Neuronal stem cell (in vitro differentiated cells): ENCODE data around the gene SPEM2.

Experiments used
- DNase-seq: peaks from one replicate; pipeline ENCODE4 v3.0.0-alpha.2; 2013; ENCODE audit warnings: low spot score
- H2AFZ ChIP-seq: one replicate; pipeline ENCODE4 v1.6.1; 2013; ENCODE audit warnings: mild to moderate bottlenecking, low read length, inconsistent platforms
- H2AK5ac ChIP-seq: 2 replicates; pipeline ENCODE4 v1.6.1; 2013; ENCODE audit warnings: low read depth, mild to moderate bottlenecking, inconsistent platforms, low read length, moderate library complexity, mixed read lengths
- H2BK120ac ChIP-seq: 2 replicates; pipeline ENCODE4 v1.6.1; 2013; ENCODE audit warnings: low read depth, mild to moderate bottlenecking, inconsistent platforms, low read length, moderate library complexity, mixed read lengths
- H2BK12ac ChIP-seq: one replicate; pipeline ENCODE4 v1.6.1; 2013; ENCODE audit warnings: low read length, inconsistent platforms
- H2BK15ac ChIP-seq: 2 replicates; pipeline ENCODE4 v1.6.1; 2013; ENCODE audit warnings: mild to moderate bottlenecking, low read length, inconsistent platforms, mixed read lengths
- H2BK5ac ChIP-seq: one replicate; pipeline ENCODE4 v1.6.1; 2013; ENCODE audit warnings: inconsistent platforms, mild to moderate bottlenecking, low read length, moderate library complexity
- H3K14ac ChIP-seq: one replicate; pipeline ENCODE4 v1.6.1; 2013; ENCODE audit warnings: low read length, inconsistent platforms
- H3K18ac ChIP-seq: 2 replicates; pipeline ENCODE4 v1.6.1; 2013; ENCODE audit warnings: low read length, inconsistent platforms
- H3K23ac ChIP-seq: 2 replicates; pipeline ENCODE4 v1.6.1; 2013; ENCODE audit warnings: low read depth, mild to moderate bottlenecking, mixed read lengths, low read length, inconsistent platforms; ENCODE audit not compliant: poor library complexity
- H3K27ac ChIP-seq: replicated peaks from 3 replicates; pipeline ENCODE4 v1.5.1; 2013; ENCODE audit warnings: low read length, inconsistent platforms
- H3K27me3 ChIP-seq, 3 experiments: 2 replicates each; pipeline ENCODE4 v1.6.1; 2013; ENCODE audit warnings: low read length in 3 of 3, mild to moderate bottlenecking in 2 of 3, inconsistent platforms in 1 of 3, low read depth in 1 of 3, mixed read lengths in 1 of 3, moderate library complexity in 1 of 3; ENCODE audit not compliant: control insufficient read depth in 3 of 3, insufficient read depth in 3 of 3
- H3K36me3 ChIP-seq, 2 donors: replicated peaks in 1 of 2; 2 replicates each; pipeline ENCODE4 v1.6.1; 2013; ENCODE audit warnings: low read length in 2 of 2; ENCODE audit not compliant: control insufficient read depth in 2 of 2, insufficient read depth in 2 of 2
- H3K4ac ChIP-seq: 2 replicates; pipeline ENCODE4 v1.6.1; 2013; ENCODE audit warnings: inconsistent platforms, mild to moderate bottlenecking, low read length, moderate library complexity
- H3K4me1 ChIP-seq, 2 donors: 1 replicate in 1 of 2; 2 replicates in 1 of 2; pipeline ENCODE4 v1.6.1; 2013; ENCODE audit warnings: low read length in 2 of 2, low read depth in 1 of 2; ENCODE audit not compliant: control insufficient read depth in 2 of 2, insufficient read depth in 1 of 2
- H3K4me2 ChIP-seq: one replicate; pipeline ENCODE4 v1.6.1; 2013; ENCODE audit warnings: mild to moderate bottlenecking, low read length, inconsistent platforms; ENCODE audit not compliant: insufficient read depth, poor library complexity, severe bottlenecking
- H3K4me3 ChIP-seq, 2 donors: 2 replicates each; pipeline ENCODE4 v1.5.1; 2013; ENCODE audit warnings: low read length in 2 of 2, mild to moderate bottlenecking in 2 of 2, inconsistent platforms in 1 of 2, moderate library complexity in 1 of 2
- H3K79me1 ChIP-seq: one replicate; pipeline ENCODE4 v1.6.1; 2013; ENCODE audit warnings: low read depth, mild to moderate bottlenecking, inconsistent platforms, low read length, moderate library complexity
- H3K9ac ChIP-seq: one replicate; pipeline ENCODE4 v1.6.1; 2013; ENCODE audit warnings: mild to moderate bottlenecking, low read depth, low read length, inconsistent platforms; ENCODE audit not compliant: poor library complexity
- H3K9me3 ChIP-seq, 2 donors: replicated peaks in 1 of 2; 2 replicates each; pipeline versions ENCODE3 to v1.6.1; 2013; ENCODE audit warnings: low read length in 2 of 2, mild to moderate bottlenecking in 2 of 2, inconsistent platforms in 1 of 2, low read depth in 1 of 2, mixed read lengths in 1 of 2, moderate library complexity in 1 of 2; ENCODE audit not compliant: control insufficient read depth in 2 of 2, insufficient read depth in 1 of 2
- H4K8ac ChIP-seq: one replicate; pipeline ENCODE4 v1.6.1; 2013; ENCODE audit warnings: low read depth, mild to moderate bottlenecking, inconsistent platforms, low read length, moderate library complexity
- H4K91ac ChIP-seq: one replicate; pipeline ENCODE4 v1.6.1; 2013; ENCODE audit warnings: low read length, low read depth, mild to moderate bottlenecking, inconsistent platforms; ENCODE audit not compliant: poor library complexity
- WGBS, 2 donors: extraction: QIAGEN DNeasy Blood & Tissue Kit; methylation state at CpG; one replicate each; pipeline ENCODE4 v1.1.7; 2013; ENCODE audit warnings: missing lambda C conversion rate in 2 of 2, mixed read lengths in 1 of 2; ENCODE audit not compliant: insufficient read length in 2 of 2, insufficient replicate concordance in 1 of 2; ENCODE audit errors: extremely low coverage in 2 of 2; 5-methylcytosine and 5-hydroxymethylcytosine counted together

SPEM2 gene

GRCh38 chr17:7396147-7396546 is 29.3 kb upstream of the SPEM2 start:
- Histone ChIP-seq H3K4ac (no peak overlapping the region), H3K23ac (no peak overlapping the region), H2BK15ac (no peak overlapping the region), H3K79me1 (no peaks in the 10 kb centered on the region), H3K18ac (no peak overlapping the region), H2AK5ac (no peak overlapping the region), H3K14ac (no peak overlapping the region), H3K36me3 (peaks cover 3 to 15% of the 10 kb centered on the region in 2 donors), H3K4me2 (no peak overlapping the region), H3K27me3 (no peaks in the 10 kb centered on the region), H4K8ac (no peak overlapping the region), H3K4me1 (peaks cover 3 to 7% of the 10 kb centered on the region in 2 donors), H2BK120ac (no peak overlapping the region), H2BK12ac (no peak overlapping the region), H2AFZ (no peak overlapping the region), H3K9ac (no peak overlapping the region), H4K91ac (no peak overlapping the region), H3K4me3 (no peak overlapping the region), H3K27ac (no peak overlapping the region), H2BK5ac (no peak overlapping the region), H3K9me3 (peaks cover 0 to 1% of the 10 kb centered on the region in 2 donors)
- DNase-seq, result no peak
- WGBS, 2 donors, result no CpG with 5 or more reads among the region's 4 CpGs

DNA sequence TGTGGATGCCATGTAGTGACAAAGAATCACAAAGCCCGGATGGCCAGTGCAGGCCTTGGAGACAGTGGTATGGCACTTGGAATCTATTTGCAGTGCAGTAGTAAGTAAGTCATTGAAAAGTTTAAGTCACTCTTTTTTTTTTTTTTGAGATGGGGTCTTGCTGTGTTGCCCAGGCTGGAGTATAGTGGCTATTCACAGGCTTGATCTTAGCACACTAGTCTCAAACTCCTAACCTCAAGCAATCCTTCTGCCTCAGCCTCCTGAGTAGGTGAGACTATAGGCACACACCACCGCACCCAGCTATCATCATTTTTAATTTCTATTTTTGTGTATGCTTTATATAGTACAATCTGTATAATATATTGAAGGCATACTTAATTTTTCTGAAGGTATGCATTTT is 26.8 kb upstream of the SPEM2 start:
- Histone ChIP-seq H3K27me3 (no peaks in the 10 kb centered on the region), H3K4ac (no peak overlapping the region), H3K4me1 (peaks cover 10% of the 10 kb centered on the region in 2 donors), H3K9me3 (peaks cover 0 to 1% of the 10 kb centered on the region in 2 donors), H3K79me1 (peaks cover 2% of the 10 kb centered on the region), H3K23ac (no peak overlapping the region), H4K91ac (no peak overlapping the region), H3K36me3 (peaks cover 0 to 5% of the 10 kb centered on the region in 2 donors), H2BK12ac (no peak overlapping the region), H3K9ac (no peak overlapping the region), H3K4me2 (no peak overlapping the region), H4K8ac (peak overlapping the region; percentile 43), H2AFZ (no peak overlapping the region), H3K18ac (no peak overlapping the region), H3K4me3 (no peak overlapping the region), H2BK120ac (no peak overlapping the region), H2AK5ac (no peak overlapping the region), H3K27ac (no peak overlapping the region), H2BK15ac (no peak overlapping the region), H3K14ac (no peak overlapping the region), H2BK5ac (no peak overlapping the region)
- no CpG with 5 or more reads among the region's 2 CpGs for WGBS, 2 donors
- DNase-seq, result no peak

- no peak overlapping the region for H3K4ac ChIP-seq
- H3K18ac ChIP-seq, result peak overlapping the region; percentile 39
- no peak overlapping the region for H2BK12ac ChIP-seq
- H2AFZ ChIP-seq, result peak overlapping the region; percentile 89
- H3K23ac ChIP-seq, result no peak overlapping the region
- H3K9ac ChIP-seq, result peak overlapping the region; percentile 92
- no peak overlapping the region for H3K14ac ChIP-seq
- H4K91ac ChIP-seq, result peak overlapping the region; percentile 32
- WGBS, 2 donors, result no CpG with 5 or more reads among the region's 16 CpGs
- peak overlapping the region; percentile 97 for H3K27ac ChIP-seq
- H2BK5ac ChIP-seq, result peak overlapping the region; percentile 98
- H3K36me3 ChIP-seq, result peaks cover 2 to 12% of the 10 kb centered on the region in 2 donors
- DNase-seq, result peak; percentile 67
- H3K4me2 ChIP-seq, result peak overlapping the region; percentile 72
- H4K8ac ChIP-seq, result no peak overlapping the region
- no peak overlapping the region for H2BK120ac ChIP-seq
- H3K4me1 ChIP-seq, result peaks cover 14 to 25% of the 10 kb centered on the region in 2 donors
- peak overlapping the region; percentile 82 for H2BK15ac ChIP-seq
- H3K9me3 ChIP-seq, result no peaks in the 10 kb centered on the region
- H3K27me3 ChIP-seq, result no peaks in the 10 kb centered on the region
- peaks cover 10% of the 10 kb centered on the region for H3K79me1 ChIP-seq
- peak overlapping the region; percentile 74 to 88 for H3K4me3 ChIP-seq
- H2AK5ac ChIP-seq, result no peak overlapping the region
Observed at GRCh38 chr17:7403043-7403726, 22.2 kb upstream of the SPEM2 start.

GRCh38 chr17:7403727-7403976 is 21.8 kb upstream of the SPEM2 start:
- WGBS, 2 donors, result no CpG with 5 or more reads among the region's 13 CpGs

More at GRCh38 chr17:7403727-7403976, 21.8 kb upstream of the SPEM2 start:
- Histone ChIP-seq H4K8ac (no peak overlapping the region), H2BK120ac (no peak overlapping the region), H3K23ac (peak overlapping the region; percentile 96), H3K79me1 (peaks cover 14% of the 10 kb centered on the region), H3K4ac (no peak overlapping the region), H2BK5ac (peak overlapping the region; percentile 98), H4K91ac (no peak overlapping the region), H3K36me3 (peaks cover 5 to 17% of the 10 kb centered on the region in 2 donors), H3K18ac (peak overlapping the region; percentile 98), H3K9ac (peak overlapping the region; percentile 92), H2AK5ac (no peak overlapping the region), H3K9me3 (no peaks in the 10 kb centered on the region), H2AFZ (peak overlapping the region; percentile 89), H2BK15ac (no peak overlapping the region), H3K4me3 (peak overlapping the region; percentile 74 to 88), H3K4me2 (peak overlapping the region; percentile 72), H2BK12ac (no peak overlapping the region), H3K14ac (no peak overlapping the region), H3K4me1 (peaks cover 14 to 25% of the 10 kb centered on the region in 2 donors), H3K27me3 (no peaks in the 10 kb centered on the region), H3K27ac (peak overlapping the region; percentile 97)
- DNase-seq, result no peak
